ENCODE results near the gene PBRM1.

Gene PBRM1

DNA sequence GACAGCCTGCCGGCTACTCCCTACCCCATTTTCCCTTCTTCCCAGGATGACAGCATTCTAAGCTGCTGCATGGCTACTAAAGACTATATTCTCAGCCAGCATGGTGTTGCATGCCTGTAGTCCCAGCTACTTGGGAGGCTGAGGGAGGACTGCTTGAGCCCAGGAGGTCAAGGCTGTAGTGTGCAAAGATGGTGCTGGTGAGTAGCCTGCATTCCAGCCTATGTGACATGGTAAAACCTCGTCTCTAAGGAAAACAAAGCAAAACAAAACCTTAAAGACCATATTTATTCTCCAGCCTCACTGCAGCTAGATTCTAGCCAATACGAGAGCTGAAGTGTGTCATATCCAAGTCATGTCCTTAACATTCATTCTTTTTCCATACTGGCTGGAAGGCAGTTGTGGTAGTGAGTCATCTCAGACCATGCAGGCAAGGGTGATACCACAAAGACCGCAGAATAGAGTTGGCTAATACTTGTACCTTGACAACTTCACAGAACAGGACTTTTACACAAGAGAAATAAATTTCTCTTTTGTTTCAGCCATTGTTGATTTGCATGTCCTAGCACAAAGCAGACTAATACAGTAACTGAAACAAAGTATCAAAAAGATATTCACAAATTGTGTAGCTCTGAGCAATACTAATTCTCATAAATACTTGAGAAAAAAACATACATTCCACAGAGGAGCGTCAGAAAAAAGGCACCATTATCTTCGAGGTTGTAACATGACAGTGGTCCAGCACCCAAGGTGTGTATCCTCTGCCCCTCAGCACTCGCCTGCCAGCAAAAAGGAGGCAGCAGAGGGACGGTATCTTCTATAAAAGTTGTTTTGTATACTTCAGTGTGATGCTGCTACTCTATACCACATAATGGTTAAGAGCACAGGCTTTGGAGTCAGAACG lies 14.8 kb downstream of the PBRM1 start:
- DNase-seq (ENCODE audit: low read depth): no peak

DNA sequence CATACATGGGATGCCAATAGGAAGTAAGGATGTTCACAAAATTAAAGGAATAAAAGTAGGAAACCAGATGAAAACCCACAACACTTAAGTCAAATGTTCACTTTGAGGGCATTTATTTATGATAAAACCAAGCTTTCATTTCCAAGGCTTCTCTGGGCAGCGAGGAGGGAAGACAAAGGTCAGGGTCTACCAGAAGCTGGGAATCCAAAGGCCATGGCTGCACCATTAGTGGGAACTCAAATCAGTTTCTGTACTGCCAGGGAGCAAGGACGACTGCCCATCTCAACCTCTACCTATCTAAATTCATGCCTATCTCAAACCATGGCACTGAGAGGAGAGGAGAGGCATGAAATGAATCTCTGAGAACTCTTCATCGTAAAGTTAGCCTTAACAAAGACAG lies 22.6 kb downstream of the PBRM1 start:
- no peak for DNase-seq (ENCODE audit: low read depth)

DNA sequence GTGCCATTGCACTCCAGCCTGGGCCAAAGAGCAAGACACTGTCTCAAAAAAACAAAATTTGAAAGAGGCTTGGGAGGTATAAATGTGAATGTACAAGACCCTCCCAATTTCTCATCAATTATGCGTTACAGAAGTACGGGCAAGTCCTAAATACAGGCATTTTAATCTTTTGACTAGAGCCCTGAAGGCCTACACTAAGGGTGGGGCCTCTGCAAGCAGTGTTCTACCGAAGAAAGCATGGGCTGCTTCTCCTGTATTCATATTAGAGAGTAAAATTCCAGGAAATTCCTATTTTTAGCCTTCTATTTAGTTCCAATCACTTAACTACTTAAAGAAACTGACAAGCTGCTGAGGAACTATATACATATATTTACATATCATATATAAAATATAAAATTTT lies 25.7 kb downstream of the PBRM1 start:
- DNase-seq (ENCODE audit: low read depth): no peak

DNA sequence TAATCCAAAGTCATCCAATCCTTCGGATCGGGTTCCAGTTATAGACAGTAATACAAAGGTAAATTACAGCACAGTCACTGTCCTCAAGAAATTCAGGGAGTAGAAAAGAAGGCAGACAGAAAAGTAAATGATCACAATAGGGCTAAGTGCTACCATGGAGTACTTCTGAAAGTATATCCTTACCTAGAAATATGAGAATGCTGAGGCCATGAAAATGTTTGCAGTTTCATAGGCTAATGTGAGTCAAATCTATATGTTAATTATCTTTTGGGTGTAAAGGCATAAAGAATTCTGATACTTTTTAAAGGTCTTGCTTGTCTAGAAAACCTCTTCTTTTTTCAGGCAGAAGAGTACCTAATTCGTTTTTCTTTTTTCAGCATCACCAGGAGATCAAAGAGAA lies 29.8 kb downstream of the PBRM1 start:
- no peak for DNase-seq (ENCODE audit: low read depth)

DNA sequence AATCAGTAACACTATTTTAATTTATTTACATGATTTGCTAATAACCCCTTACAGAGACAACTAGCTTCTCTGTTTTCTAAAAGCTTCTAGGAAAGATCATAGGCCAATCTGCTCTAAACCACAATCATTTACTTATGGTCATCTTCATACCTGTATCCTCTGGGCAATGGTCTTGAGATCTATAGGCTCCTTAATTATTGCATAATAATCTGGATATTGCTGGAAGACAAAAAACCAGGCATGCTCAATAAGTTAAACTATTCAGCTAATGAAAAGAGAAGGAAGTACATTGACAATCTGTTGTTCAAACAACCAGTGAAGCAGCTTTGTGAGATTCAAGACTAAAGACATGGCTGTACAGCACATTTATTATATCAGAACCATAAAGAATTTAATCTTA lies 34.1 kb downstream of the PBRM1 start:
- no peak for DNase-seq (ENCODE audit: low read depth)

DNA sequence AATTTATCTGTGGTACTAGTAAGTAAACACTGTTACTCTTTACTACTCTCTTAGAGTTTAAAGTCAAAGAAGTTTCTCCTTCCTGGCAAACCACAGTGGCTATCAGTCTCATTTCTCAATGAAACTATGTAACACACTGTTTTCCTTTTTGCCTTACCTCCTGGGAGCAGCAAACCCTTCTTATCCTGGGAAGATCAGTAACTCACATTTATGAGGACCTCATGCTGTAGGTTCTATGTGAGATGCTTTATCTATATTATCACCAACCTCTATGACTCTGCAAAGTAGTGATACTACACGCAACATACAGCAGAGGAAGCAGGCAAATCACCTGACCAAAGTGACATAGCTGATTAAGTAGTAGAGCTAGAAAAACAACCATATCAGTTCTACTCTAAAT lies 35.3 kb downstream of the PBRM1 start:
- DNase-seq (ENCODE audit: low read depth): no peak

DNA sequence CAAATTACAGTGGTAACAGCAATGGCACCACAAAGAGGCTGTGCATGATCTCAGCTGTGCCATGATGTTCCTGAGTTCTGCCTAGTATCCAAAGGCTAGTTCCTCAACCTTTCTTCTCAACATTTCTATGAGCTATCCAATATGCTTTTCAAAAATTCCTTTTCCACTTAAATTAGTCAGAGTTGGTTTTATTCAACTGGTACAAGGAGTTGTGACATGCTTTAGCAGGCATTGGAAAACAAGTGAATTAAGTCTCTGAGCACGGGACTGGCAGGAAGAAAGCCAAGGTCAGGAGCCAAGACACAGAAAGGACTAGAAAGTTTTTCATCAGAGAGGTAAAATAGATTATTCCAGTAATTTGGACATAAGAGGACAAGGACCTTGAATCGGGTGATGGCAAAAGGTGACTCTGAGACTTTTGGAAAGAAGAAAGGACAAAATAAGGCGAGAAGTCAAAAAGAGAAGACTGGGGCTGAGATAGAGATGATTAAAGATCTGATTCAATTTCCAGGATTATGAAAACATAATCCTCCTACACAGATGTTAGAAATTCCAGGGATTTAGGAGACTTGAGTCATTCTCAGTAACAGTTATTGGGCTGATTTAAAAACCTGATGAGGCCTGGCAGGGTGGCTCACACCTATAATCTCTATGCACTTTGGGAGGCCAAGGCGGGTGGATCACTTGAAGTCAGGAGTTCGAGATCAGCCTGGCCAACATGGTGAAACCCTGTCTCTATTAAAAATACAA lies 36.1 kb downstream of the PBRM1 start:
- DNase-seq (ENCODE audit: low read depth): no peak

DNA sequence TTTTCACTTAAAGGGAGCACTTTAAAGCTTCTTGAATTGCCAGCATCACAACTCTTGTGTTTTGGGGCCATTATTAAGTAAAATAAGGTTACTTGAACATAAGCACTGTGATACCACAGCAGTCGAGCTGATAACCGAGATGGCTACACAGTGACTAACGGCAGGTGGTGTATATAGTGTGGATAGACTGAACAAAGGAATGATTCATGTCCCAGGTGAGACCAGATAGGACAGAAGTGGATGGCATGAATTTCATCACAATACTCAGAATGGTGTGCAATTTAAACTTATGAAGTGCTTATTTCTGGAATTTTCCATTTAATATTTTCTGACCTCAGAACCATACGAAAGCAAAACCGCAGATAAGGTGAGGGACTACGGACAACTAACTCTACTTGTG lies 40.2 kb downstream of the PBRM1 start:
- DNase-seq (ENCODE audit: low read depth): no peak

DNA sequence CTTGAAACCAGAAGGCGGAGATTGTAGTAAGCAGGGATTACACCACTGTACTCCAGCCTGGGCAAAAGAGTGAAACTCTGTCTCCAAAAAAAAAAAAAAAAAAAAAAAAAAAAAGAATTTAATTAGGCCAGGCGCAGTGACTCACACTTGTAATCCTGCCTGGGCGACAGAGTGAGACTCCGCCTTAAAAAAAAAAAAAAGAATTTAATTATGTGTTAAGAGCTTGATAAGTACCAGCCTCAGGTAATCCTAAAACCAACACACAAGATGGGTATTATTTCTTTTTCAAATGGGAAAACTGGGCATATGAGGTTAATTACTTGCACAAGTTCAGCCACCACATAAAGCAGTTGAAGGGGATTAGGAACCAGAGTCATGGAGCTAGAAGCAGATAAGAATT lies 49.0 kb downstream of the PBRM1 start:
- no peak for DNase-seq (ENCODE audit: low read depth)

DNA sequence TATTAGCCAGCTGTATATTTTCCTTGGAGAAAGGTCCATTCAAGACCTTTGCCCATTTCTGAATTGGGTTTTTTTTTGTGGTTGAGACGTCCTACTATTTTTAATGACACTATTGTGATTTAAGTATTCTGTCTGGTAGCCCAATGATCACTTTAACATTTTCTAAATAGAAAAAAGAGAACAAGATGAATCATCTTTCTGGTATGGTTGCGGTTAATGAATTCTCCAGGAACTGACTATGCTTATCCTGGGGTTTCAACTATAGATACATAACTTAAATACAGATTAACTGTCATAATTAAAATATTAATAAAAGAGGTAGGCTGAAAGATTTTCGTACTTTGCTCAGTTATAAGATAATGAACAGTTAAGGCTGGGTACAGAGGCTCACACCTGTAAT lies 51.9 kb downstream of the PBRM1 start:
- DNase-seq (ENCODE audit: low read depth): no peak

DNA sequence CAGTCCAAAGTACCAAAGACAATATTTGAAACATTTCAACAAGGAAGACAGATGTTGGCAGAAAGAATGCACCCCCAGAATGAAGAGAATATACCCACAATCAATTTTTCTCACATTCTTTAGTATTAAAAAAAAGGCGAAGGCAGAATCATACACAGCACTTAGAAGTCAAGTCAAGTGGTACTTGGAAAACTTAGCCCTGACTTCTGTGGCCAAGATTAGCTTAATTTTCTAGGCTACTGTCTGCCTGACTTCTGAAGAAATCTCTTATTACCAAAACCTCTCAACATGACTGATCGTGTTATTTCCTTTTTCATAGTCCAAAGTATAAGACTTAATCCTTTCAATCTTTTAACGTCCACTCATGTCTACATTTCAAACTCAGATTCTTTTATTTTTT lies 60.7 kb downstream of the PBRM1 start:
- no peak for DNase-seq (ENCODE audit: low read depth)

DNA sequence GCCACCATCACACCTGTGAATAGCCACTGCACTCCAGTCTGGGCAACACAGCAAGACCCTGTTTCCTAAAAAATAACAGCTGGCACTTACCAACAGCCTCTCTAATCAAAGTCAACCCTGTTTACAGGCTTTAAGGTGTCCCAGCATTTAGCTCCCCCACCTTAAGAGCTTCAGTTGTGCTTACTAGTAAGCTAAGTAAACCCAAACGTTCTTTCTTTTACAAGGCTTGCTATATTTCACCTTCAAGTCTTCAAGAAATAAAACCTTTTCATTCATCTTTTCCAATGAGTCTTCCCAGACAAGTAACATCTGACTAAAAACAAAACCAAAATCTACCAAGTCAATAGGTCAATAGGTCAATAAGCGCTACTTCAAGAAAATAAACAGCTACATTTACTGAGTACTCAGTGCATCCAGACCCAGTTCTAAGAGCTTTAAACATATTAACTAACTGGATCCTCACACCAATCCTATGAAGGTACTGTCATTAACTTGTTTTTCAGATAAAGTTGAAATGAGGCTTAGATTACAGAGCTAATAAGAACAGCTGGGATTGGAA lies 62.4 kb downstream of the PBRM1 start:
- DNase-seq (ENCODE audit: low read depth): no peak

DNA sequence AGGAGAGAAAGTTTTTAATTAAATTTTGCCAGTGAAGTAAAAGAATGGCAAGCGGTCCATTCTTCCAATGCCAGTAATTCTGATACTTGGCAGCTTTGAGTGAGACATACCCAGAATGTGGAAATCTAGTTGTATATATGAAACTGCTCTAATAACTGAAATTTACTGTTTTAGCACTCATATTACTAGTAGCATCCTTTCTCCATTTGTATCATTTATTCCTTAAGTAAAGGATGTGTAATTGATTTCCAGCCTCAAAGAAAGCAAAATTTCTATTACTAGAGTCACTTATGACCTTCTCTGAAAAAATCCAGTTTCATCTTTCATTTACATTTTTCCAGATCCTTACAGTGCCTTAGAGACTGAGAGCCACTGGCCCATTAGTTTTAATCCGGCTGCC lies 65.1 kb downstream of the PBRM1 start:
- DNase-seq (ENCODE audit: low read depth): no peak

DNA sequence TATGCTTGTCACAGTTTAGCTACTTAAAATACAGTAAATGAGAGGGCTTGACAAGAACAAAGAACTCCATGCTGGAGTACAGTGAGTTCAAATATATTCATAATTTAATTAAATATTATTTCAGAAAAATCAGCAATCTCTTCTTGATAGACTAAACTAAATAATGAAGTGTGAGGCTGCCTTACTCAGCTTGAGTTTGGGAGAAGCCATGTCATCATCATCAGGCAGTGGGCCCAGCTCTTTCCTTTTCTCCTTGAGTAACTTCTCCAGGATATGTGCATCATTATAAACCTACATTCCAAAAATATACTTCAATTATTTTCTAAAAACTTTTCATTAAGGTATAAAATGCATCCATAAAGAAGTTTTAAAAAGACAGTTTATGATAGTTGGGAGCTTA lies 70.5 kb downstream of the PBRM1 start:
- DNase-seq (ENCODE audit: low read depth): no peak

DNA sequence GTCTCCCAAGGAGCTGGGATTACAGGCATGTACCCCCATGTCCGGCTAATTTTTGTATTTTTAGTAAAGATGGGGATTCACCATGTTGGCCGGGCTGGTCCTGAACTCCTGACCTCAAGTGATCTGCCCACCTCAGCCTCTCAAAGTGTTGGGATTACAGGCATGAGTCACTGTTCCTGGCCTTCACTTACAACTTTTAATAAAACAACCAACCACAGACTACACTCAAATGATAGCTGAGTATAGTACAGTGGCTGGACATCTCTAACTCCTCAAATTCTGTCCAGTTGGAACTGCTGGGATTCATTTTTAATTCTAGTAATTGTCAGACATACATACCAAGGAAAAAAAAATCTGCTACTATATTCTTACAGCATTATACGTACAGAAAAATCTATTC lies 71.0 kb downstream of the PBRM1 start:
- DNase-seq (ENCODE audit: low read depth): no peak

DNA sequence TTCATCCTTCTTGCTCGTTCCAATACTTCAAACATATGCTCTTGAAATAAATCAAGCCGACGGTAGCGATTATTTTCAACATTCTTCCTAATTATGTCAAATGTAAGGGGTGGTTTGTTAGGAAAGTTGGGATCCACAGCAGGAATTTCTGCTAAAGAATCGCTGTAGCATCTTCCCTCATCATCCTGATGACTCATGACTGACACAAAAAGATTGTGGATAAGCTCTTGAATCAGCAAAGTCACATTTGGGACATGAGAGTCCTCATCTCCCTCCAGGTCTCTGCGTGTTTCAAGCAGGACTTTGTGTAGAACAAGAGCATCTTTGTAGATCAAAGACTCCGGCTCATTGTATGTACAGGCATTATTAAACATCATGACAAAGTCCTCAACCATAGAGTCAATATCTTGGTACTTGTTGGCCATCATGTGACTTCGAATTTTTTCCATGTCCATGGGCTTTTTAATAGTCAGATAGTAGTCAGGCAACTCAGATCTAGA lies 76.3 kb downstream of the PBRM1 start:
- no peak for DNase-seq (ENCODE audit: low read depth)

DNA sequence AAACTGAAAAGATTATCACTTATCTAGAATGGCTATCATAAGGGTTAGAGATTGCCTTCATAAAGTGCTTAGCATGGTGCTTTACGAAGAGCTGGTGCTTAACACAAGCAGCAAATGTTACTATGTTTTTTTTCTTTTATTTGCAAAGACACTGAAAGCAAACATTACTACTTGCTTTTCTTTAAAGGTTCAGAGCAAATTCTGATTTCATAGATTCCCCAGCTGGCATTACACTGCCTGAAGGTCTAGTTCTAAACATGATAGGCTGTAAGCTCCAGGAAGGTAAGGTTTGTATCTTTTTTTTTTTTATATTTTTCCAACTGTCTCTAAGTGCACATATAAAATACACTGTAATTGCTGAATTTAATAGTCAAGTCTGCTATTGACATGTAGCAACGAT lies 77.4 kb downstream of the PBRM1 start:
- DNase-seq (ENCODE audit: low read depth): no peak

DNA sequence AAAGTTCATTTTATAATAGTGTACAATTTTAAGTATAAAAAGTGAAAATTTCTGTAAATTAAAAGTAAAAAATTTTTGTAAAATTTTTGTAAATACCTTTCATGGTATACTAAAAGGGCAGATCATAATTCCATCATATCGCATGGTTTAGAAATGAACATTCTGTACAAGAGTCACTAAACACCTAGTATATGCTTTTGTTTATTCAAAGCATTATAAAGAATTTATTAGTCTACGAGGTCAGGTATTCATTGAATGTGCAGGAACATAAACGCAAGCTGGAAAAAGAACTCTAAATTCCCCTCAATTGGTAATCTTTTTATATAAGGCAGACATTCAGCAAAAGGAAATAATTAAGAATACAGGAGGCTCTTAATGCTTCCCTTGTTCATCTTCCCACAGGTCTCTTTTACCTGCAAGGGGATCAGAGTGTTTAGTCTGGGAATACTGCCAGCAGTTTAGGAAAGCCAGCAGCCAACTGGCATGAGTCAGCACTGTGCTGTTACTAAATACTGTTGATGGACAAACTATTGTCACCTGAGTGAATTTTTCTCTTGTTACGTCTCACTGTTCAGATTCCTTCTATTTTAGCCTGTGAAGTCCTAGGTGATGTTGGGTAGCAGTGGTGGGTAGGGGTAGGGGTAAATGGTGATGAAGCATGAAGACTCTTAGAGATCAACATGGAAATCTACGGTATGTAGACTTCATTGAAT lies 79.2 kb downstream of the PBRM1 start:
- no peak for DNase-seq (ENCODE audit: low read depth)

DNA sequence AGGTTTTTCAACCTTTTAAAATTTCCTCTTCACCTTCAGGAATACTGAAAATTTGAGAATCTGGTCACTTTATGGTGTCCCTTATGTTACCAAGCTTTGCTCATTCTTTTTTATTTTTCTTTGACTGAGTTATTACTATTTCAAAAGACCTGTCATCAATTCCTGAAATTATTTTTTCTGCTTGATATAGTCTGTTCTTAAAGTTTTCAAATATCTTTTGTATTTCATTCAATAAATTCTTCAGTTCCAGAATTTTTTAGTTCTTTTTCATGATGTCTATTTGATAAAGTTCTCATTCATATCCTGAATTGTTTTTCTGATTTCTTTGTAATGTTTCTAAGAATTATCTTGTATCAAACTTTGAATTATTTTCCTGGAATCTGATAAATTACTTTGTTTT lies 85.5 kb downstream of the PBRM1 start:
- DNase-seq (ENCODE audit: low read depth): no peak

DNA sequence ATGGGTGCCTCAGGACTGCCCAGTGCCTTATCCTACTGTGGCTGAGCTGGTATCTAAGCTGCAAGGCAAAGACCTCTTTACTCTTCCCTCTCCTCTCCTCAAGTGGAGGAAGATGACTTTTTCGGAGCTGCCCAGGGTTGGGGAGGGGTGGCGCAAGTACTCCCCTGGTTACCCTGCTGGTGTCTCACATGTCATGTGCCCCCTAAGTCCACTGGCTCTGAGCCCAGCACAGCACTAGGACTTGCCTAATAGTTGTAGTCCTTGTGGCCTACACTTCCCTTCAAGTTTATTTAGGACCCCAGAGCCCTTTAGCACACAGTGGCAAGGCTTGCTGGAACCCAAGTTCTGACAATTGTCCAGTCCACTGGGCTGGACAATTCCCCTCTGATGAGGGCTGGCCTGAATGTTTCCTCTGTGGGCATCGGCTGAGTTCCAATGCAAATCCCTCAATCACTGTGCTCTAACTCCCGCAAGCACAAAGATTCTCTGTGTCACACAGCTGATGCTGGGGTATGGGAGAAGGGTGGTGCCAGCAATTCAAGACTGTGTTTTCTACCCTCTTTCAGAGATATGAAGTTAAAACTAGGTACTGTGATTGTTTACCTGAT lies 89.0 kb downstream of the PBRM1 start:
- no peak for DNase-seq (ENCODE audit: low read depth)

DNA sequence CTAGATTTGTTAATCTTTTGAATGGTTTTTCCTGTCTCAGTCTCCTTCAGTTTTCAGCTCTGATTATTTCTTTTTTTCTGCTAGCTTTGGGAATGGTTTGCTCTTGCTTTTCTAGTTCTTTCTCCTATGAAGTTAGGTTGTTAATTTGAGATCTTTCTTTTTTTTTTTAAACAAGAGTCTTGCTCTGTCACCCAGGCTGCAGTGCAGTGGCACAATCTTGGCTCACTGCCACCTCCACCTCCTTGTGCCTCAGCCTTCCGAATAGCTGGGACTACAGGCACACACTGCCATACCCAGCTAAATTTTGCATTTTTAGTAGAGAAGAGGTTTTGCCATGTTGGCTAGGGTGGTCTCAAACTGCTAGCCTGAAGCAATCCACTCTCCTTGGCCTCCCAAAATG lies 92.6 kb downstream of the PBRM1 start:
- DNase-seq (ENCODE audit: low read depth): no peak
